RWPE2 (cell line): ENCODE measurements around the gene FOXD4.
"Not testable (repeated sequence)": the region's sequence is repeated elsewhere in the genome, so short reads cannot be mapped to it uniquely, and the experiment has no call there.

Experiments
- ATAC-seq: fragments of 200-7000 bp; cut with Tn5 transposase; 3 replicates; pipeline ENCODE4 v1.9.1; 2021; ENCODE audit warnings: low read depth
- DNase-seq: peaks from one replicate; pipeline ENCODE4 v3.0.0-alpha.2; 2020; ENCODE audit warnings: low spot score
- H3K27ac ChIP-seq: fragments of 450-650 bp; 2 replicates; pipeline ENCODE4 v1.5.1; 2017; ENCODE audit warnings: mild to moderate bottlenecking; ENCODE audit not compliant: poor library complexity, severe bottlenecking
- H3K27me3 ChIP-seq: fragments of 250-450 bp; sonication (Bioruptor Pico); 2 replicates; pipeline ENCODE4 v1.5.1; 2021; ENCODE audit warnings: mild to moderate bottlenecking, moderate library complexity; ENCODE audit not compliant: insufficient read depth, poor library complexity, severe bottlenecking
- H3K36me3 ChIP-seq: fragments of 250-450 bp; sonication (Bioruptor Pico); 2 replicates; pipeline ENCODE4 v1.5.1; 2020; ENCODE audit warnings: low read depth, mild to moderate bottlenecking, moderate library complexity
- H3K4me1 ChIP-seq: fragments of 250-450 bp; sonication (Bioruptor Pico); 2 replicates; pipeline ENCODE4 v1.5.1; 2021; ENCODE audit warnings: mild to moderate bottlenecking, moderate library complexity; ENCODE audit not compliant: insufficient read depth, poor library complexity, severe bottlenecking
- H3K4me3 ChIP-seq: fragments of 250-450 bp; sonication (Bioruptor Pico); 2 replicates; pipeline ENCODE4 v1.5.1; 2021; ENCODE audit warnings: mild to moderate bottlenecking, moderate library complexity; ENCODE audit not compliant: severe bottlenecking
- H3K9me3 ChIP-seq: fragments of 250-450 bp; sonication (Bioruptor Pico); 2 replicates; pipeline ENCODE4 v1.5.1; 2021; ENCODE audit warnings: mild to moderate bottlenecking, moderate library complexity; ENCODE audit not compliant: severe bottlenecking

Gene FOXD4

GRCh38 chr9:117995-118467 is at the start of gene FOXD4:
Gene FOXD4, minus strand, starts transcription at chr9:118417. Its CDS starts 298 bp downstream, at chr9:118119.
- not testable (repeated sequence) for DNase-seq, H3K4me3 ChIP-seq, H3K36me3 ChIP-seq, H3K9me3 ChIP-seq, ATAC-seq, H3K27ac ChIP-seq, H3K4me1 ChIP-seq
- H3K27me3 ChIP-seq, result peaks cover 34% of the 10 kb centered on the region

GRCh38 chr9:159871-160270 is 41.7 kb upstream of the FOXD4 start:
- not testable (repeated sequence) for H3K27me3 ChIP-seq, H3K27ac ChIP-seq, ATAC-seq, H3K4me3 ChIP-seq, H3K4me1 ChIP-seq, H3K36me3 ChIP-seq, H3K9me3 ChIP-seq, DNase-seq

- not testable (repeated sequence) for H3K4me3 ChIP-seq, ATAC-seq, H3K27me3 ChIP-seq, H3K9me3 ChIP-seq, H3K36me3 ChIP-seq, H3K4me1 ChIP-seq, DNase-seq, H3K27ac ChIP-seq
These were observed 33.0 kb upstream of the FOXD4 start for GRCh38 chr9:151173-151572.

GRCh38 chr9:139880-140279 is 21.7 kb upstream of the FOXD4 start:
- not testable (repeated sequence) for ATAC-seq, H3K4me3 ChIP-seq, H3K36me3 ChIP-seq, H3K9me3 ChIP-seq, H3K4me1 ChIP-seq, H3K27me3 ChIP-seq, DNase-seq, H3K27ac ChIP-seq

- H3K4me3 ChIP-seq, H3K4me1 ChIP-seq, H3K9me3 ChIP-seq, H3K27ac ChIP-seq, H3K36me3 ChIP-seq, DNase-seq, ATAC-seq: not testable (repeated sequence)
- peaks cover 40% of the 10 kb centered on the region for H3K27me3 ChIP-seq
These were observed 848 bp downstream of the FOXD4 start for GRCh38 chr9:117144-117994.

- not testable (repeated sequence) for H3K9me3 ChIP-seq, H3K4me1 ChIP-seq, H3K27ac ChIP-seq, H3K36me3 ChIP-seq, ATAC-seq, H3K4me3 ChIP-seq, DNase-seq
- H3K27me3 ChIP-seq, result peaks cover 41% of the 10 kb centered on the region
These were observed 1.8 kb downstream of the FOXD4 start for GRCh38 chr9:116239-117077.

GRCh38 chr9:115118-115451 is 3.1 kb downstream of the FOXD4 start:
- H3K9me3 ChIP-seq, ATAC-seq, H3K27ac ChIP-seq, H3K4me1 ChIP-seq, H3K36me3 ChIP-seq, H3K4me3 ChIP-seq, DNase-seq: not testable (repeated sequence)
- peaks cover 46% of the 10 kb centered on the region for H3K27me3 ChIP-seq

GRCh38 chr9:114267-115117 is 3.7 kb downstream of the FOXD4 start:
- H3K36me3 ChIP-seq, H3K27ac ChIP-seq, H3K9me3 ChIP-seq, H3K4me3 ChIP-seq, H3K4me1 ChIP-seq, DNase-seq: not testable (repeated sequence)
- peak; percentile 33 for ATAC-seq
- peaks cover 51% of the 10 kb centered on the region for H3K27me3 ChIP-seq

GRCh38 chr9:113468-114266 is 4.5 kb downstream of the FOXD4 start:
- ATAC-seq, result peak; percentile 37
- H3K27me3 ChIP-seq, result peaks cover 58% of the 10 kb centered on the region
- H3K4me3 ChIP-seq, result peak overlapping the region; percentile 14
- not testable (repeated sequence) for DNase-seq, H3K27ac ChIP-seq, H3K4me1 ChIP-seq, H3K36me3 ChIP-seq, H3K9me3 ChIP-seq
